Brain microvascular endothelial cell (primary cell): Measurements from ENCODE around the gene SEMA6A.

Source experiments
- DNase-seq: peaks from one replicate; pipeline ENCODE4 v3.0.0-alpha.2; 2020
- H3K27ac ChIP-seq: fragments of 250-450 bp; sonication (Bioruptor Pico); 2 replicates; pipeline ENCODE4 v1.5.1; 2020; ENCODE audit warnings: mild to moderate bottlenecking, moderate library complexity
- H3K27me3 ChIP-seq: fragments of 250-450 bp; sonication (Bioruptor Pico); replicated peaks from 2 replicates; pipeline ENCODE4 v1.5.1; 2020; ENCODE audit warnings: mild to moderate bottlenecking
- H3K36me3 ChIP-seq: fragments of 250-450 bp; sonication (Bioruptor Pico); replicated peaks from 2 replicates; pipeline ENCODE4 v1.5.1; 2020; ENCODE audit warnings: mild to moderate bottlenecking
- H3K4me3 ChIP-seq: 2 replicates; pipeline ENCODE4 v1.5.1; 2011; ENCODE audit warnings: low read depth, mild to moderate bottlenecking, control low read depth, low read length, moderate library complexity
- in situ Hi-C: cut with HindIII; loops from 2 replicates; pipeline ENCODE4 v1.10.0; 2017; ENCODE audit warnings: low sequenced_read_pairs, low pct_ligation_motif_present
- TF ChIP-seq, protein P1 (sequence below): IDR thresholded peaks from 2 replicates; pipeline ENCODE4 v1.5.1; 2011; ENCODE audit warnings: low read depth, mild to moderate bottlenecking, moderate library complexity, low read length, control low read depth, inconsistent platforms; ENCODE audit errors: missing control alignments

SEMA6A gene

DNA sequence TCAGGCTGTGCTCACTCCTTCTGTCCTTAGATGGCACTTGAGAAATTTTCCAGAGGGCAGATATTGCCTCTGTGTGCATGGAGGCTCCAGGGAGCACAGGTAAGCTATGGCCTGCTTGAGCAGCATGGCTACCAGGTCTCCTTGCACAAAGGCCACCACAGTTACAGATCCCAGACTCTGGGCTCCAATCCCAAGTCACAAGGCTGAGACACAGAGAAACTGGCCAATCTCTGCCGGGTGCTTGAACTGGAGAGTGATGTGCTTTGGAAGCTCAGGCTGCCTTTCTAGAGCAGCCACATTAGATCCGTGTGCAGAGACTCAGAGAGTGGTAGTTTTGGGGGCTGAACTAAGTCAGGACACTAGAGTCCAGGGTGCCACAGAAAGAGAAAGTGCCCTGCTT is 145.7 kb downstream of the SEMA6A start:
- TF ChIP-seq, protein P1, sequence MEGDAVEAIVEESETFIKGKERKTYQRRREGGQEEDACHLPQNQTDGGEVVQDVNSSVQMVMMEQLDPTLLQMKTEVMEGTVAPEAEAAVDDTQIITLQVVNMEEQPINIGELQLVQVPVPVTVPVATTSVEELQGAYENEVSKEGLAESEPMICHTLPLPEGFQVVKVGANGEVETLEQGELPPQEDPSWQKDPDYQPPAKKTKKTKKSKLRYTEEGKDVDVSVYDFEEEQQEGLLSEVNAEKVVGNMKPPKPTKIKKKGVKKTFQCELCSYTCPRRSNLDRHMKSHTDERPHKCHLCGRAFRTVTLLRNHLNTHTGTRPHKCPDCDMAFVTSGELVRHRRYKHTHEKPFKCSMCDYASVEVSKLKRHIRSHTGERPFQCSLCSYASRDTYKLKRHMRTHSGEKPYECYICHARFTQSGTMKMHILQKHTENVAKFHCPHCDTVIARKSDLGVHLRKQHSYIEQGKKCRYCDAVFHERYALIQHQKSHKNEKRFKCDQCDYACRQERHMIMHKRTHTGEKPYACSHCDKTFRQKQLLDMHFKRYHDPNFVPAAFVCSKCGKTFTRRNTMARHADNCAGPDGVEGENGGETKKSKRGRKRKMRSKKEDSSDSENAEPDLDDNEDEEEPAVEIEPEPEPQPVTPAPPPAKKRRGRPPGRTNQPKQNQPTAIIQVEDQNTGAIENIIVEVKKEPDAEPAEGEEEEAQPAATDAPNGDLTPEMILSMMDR = no peak
- no peak for DNase-seq
- Histone ChIP-seq H3K36me3 (no peaks in the 10 kb centered on the region), H3K4me3 (no peak overlapping the region), H3K27me3 (no peaks in the 10 kb centered on the region), H3K27ac (no peak overlapping the region)
- in situ Hi-C loops = no loop called here

DNA sequence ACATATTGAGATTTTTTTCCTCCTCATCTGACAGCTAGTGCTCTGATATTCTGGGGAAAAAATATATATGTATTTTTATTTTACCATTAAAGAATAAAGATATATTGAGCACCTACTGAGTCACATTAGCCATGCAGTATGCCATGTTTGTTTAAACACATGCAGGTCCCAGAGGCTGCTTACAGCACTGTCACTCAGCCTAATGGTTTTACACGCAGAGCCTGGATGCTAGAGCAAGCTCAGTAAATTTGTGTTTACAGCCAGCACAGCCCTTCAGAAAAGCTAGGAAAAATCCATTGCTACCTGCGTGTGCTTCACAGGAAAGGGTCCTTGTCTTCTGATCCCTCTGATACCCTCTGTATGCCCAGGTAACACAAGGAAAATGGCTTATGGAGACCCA is 146.2 kb downstream of the SEMA6A start:
- in situ Hi-C loops = no loop called here
- no peaks in the 10 kb centered on the region for H3K36me3 ChIP-seq
- no peak for DNase-seq
- no peaks in the 10 kb centered on the region for H3K27me3 ChIP-seq
- TF ChIP-seq, protein P1 = no peak
- no peak overlapping the region for H3K4me3 ChIP-seq
- no peak overlapping the region for H3K27ac ChIP-seq

DNA sequence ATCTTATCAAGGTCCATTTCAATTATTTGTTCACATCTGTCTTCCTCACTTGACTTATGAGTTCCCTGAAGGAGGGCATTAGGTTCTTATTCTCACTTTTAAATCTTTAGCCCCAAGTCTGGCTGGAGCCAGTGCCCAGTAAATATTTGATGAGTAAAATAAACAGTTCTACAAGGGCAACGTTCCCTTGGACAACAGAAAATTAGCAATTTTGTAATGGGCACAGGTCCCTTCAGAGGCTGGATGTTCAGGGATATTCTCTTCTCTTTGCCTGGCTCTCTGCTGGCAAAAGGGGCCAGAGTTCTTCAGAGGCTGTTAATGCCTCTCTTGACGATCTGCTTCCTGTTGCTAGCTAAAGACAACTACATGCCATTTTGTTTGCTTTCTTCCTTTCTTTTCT is 149.7 kb downstream of the SEMA6A start:
- Histone ChIP-seq H3K36me3 (no peaks in the 10 kb centered on the region), H3K27me3 (no peaks in the 10 kb centered on the region), H3K27ac (no peak overlapping the region), H3K4me3 (no peak overlapping the region)
- in situ Hi-C loops = no loop called here
- DNase-seq = no peak
- TF ChIP-seq, protein P1 = no peak

DNA sequence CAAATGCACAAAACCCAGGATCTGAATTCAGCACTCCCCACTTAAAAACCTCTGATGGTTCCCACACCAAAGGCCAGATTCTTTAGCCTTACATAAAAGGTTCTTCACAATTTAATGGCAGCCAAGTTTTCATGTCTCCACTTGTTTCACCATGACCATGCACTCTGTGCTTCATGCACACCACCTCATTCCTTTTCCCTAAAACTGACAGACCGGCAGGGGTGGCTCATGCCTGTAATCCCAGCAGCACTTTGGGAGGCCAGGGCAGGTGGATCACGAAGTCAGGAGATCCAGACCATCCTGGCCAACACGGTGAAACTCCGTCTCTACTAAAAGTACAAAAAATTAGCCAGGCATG is 150.4 kb downstream of the SEMA6A start:
- DNase-seq = no peak
- no peak overlapping the region for H3K4me3 ChIP-seq
- H3K27me3 ChIP-seq = no peaks in the 10 kb centered on the region
- H3K27ac ChIP-seq = no peak overlapping the region
- H3K36me3 ChIP-seq = no peaks in the 10 kb centered on the region
- TF ChIP-seq, protein P1 = no peak
- in situ Hi-C loops = no loop called here

DNA sequence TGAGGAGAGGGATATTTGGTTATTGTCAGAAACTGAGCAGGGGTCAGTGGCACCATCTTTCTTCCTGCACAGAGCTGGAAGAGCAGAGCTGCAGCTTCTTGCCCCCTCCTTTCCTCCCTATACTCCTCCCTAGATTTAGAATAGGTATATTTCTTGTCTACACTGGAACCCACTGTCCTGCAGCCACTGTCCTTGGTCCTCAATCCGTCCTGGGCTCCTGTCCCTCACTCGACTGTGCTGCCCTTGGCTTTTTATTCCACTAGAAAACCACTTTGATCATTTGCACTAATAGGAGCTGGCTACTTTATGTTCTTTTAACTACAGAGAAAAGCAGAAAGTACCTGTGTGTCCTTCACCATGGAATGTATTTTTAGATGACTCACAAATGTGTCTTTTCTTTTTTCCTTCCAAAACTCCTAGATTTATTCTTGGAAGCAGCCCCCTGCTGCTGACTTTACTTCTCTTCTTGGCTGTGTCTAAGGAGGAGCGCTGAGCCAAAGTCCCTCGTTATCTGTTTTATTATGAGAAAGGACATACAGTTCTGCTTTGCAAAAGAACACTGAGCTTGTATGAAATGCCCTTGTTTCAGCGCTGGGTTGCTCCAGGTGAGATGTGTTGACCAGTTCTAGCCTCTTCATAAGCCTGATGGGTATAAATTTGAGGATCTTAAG is 150.9 kb downstream of the SEMA6A start:
- TF ChIP-seq, protein P1 = no peak
- H3K4me3 ChIP-seq = no peak overlapping the region
- H3K27ac ChIP-seq = no peak overlapping the region
- in situ Hi-C loops = no loop called here
- DNase-seq = no peak
- H3K27me3 ChIP-seq = no peaks in the 10 kb centered on the region
- H3K36me3 ChIP-seq = no peaks in the 10 kb centered on the region

DNA sequence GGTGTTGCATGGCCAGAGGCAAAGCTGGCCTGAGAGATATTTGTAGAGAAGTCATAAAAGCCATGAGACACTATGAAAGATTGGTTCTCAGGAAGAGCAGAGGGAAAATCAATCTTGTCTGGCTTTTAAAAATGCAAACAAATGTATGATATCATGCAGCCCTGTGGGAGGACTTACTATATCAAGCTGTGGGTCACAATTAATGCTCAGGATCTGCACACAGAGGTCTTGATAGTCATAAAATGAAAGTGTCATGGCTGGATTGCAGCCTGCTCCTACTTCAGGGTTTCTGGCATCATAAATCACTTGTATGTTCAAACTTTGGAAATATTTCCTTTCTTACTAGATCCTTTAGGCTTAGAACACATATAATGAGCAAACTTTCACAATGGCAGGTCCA is 151.5 kb downstream of the SEMA6A start:
- Histone ChIP-seq H3K27me3 (no peaks in the 10 kb centered on the region), H3K36me3 (no peaks in the 10 kb centered on the region), H3K4me3 (no peak overlapping the region), H3K27ac (no peak overlapping the region)
- DNase-seq = no peak
- in situ Hi-C loops = no loop called here
- TF ChIP-seq, protein P1 = no peak
